Stimulated activated CD8-positive, alpha-beta memory T cell treated with anti-CD3 and anti-CD28 coated beads, Interleukin-12 subunit alpha, Interleukin-12 subunit beta, amount 100 ng/mL, for 24 hours (primary cell): Measurements from ENCODE around the gene PPT2.
"Not testable (repeated sequence)": the region's sequence is repeated elsewhere in the genome, so short reads cannot be mapped to it uniquely, and the experiment has no call there.

Source experiments
- DNase-seq: peaks from one replicate; pipeline ENCODE4 v3.0.0-alpha.2; 2020; ENCODE audit errors: extremely low read depth

PPT2 gene

DNA sequence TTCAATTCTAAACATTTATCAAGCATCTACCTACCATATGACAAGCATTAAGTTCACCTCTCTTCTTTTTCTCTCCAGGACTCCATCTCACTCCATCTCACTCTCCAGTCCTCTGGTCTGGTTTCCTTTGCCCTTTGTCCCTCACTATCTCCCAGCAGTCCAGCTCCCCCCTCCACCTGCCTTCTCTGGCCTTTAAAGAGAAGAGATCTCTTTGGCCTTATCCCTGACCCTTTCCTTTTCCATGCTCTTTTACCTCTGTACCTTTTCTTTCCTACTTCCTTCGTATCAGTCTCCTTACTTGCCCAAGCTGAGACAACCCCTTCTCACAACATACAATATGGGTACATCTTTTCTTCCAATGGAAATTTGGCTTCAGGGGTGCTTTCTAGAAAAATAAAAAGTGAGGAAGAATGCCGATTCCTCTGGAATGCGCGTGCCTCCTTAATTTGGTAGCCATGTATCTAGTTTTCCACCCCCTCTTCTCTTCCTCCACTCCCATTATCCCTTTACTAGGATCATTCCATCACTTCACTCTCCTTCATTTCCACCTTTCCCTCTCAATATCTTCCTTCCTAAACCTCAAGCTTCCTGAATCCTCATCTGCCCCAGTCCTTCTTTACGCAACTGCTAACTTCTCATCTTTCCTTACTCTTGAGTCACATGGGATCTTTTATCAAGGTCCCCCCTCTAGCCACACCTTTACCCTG, 22.7 kb downstream of the PPT2 start:
- no peak for DNase-seq

- DNase-seq: no peak
Measured at GRCh38 chr6:32177183-32177787, 23.3 kb downstream of the PPT2 start.

DNA sequence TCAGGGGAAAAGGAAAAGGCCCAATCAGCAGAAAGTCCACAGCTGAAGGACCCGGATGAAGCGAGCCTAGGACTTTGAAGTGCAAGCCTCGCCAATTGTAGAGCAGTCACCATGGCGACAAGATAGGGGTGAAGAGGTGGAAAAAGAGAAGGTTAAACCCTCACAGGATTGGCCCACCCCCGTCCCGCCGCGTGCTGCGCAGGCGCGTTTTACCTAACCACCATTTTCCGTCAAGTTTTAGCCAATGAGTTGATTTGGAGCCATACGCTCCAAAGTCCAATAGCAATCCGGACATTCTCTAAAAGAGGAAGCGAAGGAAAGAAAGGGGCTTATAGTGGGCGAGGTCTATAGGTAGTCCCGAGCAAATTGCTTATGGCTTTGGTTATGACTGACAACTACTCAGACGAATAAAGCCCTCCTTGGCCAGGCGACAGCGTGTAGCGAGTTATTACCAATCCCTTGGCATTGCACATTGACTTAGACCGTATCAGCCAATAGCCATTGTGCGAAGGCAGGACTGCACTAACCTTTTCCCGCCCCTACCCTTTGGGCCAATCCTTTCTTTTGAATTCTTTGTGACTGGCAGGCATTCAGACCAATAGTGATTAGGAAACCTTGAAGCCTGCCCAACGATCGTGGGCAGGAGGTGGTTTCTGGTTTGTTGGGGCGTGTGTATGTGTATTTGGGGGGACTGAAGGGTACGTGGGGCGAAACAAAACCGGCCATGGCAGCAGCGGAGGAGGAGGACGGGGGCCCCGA, 24.0 kb downstream of the PPT2 start, which contains the start of gene RNF5:
TSS of gene RNF5 (plus strand) at position 618 of the 759 bp plus-strand sequence. CDS start at position 725, 107 bp downstream.
- DNase-seq: peak; percentile 83

DNA sequence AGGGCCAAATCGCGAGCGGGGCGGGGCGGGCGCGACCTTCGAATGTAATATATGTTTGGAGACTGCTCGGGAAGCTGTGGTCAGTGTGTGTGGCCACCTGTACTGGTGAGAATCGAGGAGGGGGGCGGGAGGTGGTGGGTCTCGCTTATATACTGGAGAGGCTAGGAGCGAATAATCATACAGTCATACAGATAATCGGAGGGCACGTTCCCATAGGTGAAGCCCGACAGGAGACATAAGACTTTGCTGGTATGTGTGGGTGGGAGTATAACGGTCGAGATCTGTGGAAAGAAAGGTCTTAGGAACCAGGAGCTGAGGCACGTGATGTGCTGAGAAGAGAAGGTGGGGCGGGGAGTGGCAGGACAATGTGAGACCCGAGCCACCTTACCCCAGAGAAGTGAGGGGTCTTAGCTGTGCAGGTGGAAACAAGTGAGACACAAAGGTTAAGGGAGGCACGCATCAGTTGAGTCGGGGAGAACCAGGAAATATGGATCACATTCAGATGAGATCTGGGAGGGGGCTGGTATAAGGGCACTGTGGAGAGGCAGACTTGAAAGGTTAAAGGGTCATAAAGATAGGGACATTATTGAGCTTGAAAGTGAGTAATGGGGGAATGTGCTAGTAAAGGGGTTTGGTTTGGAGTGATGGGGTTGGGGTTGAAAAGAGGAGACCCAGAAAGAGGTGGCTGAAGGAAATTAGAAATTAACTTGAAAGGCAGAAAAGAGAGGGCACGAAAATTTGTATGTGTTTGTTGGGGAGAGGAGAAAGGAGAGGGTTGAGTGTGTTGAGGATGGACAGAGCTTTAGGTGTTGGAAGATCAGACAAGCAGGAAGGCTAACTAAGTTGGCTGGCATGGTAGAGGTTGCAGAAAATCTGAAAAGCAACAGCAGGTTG, 24.9 kb downstream of the PPT2 start:
- no peak for DNase-seq

DNA sequence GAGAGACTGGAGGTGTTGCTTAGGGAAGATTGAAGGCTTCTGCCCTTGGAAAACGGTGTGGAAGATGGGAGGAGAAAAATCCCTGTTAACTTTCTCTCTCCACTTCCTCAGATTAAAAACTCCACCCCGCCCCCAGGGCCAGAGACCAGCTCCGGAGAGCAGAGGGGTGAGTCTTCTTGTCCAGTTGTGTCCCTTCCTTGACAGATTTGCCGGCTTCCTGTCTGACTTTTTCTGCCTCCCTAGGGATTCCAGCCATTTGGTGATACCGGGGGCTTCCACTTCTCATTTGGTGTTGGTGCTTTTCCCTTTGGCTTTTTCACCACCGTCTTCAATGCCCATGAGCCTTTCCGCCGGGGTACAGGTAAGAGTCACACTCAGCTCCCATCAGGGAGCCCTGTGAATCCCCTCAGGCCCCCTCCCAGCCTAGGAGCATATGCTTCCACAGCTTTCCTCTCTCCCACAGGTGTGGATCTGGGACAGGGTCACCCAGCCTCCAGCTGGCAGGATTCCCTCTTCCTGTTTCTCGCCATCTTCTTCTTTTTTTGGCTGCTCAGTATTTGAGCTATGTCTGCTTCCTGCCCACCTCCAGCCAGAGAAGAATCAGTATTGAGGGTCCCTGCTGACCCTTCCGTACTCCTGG, 25.9 kb downstream of the PPT2 start:
- DNase-seq: no peak

DNA sequence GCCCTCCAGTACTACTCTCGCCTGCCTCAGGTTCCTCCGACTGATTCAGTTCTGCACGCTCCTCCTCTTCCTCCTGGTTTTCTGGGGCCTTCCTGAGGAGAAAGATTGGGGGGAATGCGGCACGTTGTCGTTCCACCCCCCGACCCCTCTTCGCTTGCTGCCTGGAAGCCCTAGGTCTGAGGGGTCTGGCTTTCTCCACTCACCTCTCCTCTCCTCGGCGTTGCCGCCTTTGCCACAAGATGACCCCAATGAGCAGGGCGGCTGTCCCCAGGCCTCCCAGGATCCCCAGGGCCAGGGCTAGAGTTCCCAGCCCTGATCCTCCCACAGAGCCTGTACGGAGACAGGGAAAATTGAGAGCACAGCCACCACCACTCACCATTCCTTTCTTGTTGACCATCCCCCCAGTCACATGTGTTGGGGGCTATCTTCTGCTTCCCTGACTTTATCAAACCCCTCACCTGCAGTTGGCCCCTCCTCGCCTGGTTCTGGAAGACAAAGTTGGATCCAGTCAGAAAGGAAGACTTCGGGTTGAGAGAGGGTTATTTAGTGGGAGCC, 27.3 kb downstream of the PPT2 start:
- DNase-seq: no peak

DNA sequence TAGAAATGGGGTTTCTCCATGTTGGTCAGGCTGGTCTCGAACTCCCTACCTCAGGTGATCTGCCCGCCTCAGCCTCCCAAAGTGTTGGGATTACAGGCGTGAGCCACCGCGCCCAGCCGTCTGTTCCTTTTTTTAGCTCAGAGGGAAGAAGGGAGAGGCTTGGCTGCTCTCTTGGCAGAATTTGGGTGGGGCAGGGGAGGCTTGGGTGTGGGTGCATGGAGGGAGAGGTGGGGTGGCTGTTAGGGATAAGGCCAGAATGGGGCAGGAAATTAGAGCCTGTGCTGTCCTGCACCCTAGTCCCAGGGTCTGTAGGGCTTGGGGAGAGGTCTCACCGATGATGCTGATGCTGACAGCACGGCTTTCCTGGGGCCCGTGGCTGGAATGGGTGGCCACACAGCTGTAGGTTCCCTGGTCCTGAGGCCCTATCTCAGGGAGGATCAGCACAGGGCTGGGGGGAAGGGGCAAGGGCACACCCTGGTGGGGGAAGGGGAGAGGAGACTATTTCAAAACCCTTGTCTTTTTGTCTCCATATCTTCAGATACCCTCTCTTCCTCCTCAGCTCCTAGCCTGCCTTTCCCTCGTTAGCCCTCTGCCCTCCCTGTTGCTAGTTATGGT, 28.1 kb downstream of the PPT2 start:
- DNase-seq: no peak

DNA sequence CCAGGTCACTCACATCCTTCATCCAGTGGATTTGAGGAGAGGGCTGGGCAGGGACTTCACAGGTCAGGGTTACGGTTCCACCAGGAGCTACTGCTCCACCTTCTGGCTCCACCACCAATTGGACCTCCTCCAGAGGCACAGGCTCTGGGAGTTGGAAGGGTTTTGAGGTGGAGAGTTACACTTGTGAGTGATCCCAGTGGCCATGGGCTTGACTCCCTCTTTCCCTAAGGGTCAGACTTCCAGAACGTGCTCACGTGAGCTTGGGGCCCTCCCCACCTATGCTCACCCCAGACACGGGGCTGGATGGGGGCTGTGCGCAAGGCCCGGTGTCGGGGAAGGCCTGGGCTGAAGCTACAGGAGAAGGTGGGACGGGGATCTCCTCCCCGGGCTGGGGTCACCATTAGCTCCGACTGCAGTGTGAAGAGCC, 28.6 kb downstream of the PPT2 start:
- DNase-seq: no peak

GRCh38 chr6:32183030-32183429, 29.1 kb downstream of the PPT2 start:
- DNase-seq: no peak

DNA sequence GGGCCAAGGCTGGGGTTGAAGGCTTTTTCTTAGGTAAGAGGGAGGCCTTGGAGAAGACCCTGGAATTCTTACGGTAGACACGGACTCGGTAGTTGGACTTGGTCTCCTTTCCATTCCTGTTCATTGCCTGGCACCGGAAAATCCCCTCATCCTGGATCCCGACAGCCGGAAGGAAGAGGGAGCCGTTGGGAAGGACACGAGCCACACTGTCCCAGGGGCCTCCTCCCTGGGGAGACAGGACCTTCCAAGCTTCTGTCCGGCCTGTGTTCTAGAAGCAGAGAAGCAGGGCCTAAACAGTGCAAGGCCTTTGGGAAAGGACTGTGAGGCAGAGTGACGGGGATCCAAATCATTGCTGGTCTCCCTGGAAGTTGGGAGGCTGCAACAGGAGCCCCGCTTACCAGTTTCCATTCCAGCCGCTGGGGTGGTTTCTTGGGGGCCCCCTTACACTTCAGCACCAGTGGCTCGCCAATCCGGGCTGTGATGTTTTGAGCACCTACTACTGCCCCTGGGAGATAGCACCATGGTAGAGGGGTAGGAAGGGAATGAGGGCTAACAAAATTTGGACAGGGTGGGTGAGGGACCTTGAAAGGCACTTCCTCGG, 29.6 kb downstream of the PPT2 start:
- DNase-seq: no peak

- no peak for DNase-seq
Measured at GRCh38 chr6:32184084-32184640, 30.2 kb downstream of the PPT2 start, which contains the start of gene AGER. TSS of gene AGER (minus strand) at chr6:32184253. CDS start at chr6:32184222, 31 bp downstream.

DNA sequence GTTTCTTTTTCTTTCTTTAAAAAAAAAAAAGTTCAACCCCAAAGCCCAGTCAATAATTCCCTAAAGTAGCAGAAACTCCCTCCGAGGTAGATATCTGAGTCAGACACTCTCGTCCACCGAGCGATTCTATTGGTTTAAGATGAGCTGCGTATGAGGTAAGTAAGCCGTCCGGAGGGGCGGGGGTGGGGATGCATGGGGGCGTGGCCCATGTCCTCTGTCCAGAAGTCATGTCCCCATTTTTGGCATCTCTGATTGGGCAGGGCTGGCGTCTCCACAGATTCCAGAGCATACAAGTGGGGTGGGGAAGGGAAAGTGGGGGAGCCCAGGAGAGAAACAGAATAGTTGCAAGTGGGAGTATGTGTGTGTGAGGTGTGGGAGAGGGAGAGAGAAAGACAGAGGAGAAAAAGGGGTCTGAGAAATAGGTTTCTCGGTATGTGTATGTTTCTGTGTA, 31.8 kb downstream of the PPT2 start:
- DNase-seq: not testable (repeated sequence)

DNA sequence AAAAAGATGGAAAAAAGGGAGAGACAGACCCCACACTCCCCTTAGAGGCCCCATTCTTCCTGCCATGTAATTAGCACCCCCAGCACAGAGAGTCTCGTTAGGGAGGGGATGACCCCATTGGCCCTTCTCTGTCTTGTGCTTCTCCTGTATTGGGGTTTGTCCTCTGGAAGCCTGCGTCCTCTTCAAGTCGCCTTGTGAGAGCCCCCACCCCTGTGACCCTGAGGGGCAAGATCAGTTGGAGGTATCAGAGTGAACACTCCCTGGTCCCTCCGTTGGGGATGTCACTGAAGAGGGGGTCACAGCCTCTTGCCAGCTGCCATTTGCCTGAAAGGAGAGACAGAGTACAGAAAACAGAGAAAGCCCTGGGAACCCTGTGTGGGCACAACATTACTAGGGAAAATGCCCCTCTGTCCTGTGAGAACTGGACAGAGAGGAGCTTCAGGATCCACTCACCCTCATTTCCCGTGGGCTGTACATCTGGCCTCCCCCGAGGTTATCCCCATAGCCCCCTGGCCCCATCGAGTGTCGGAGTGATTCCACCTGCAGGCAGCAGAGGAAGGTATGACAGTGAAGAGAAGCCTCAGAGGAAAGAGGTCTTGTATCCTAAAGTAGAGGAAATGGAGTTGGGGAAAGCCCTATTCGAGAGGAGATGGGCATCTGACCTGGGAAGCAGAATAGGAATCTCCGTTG, 32.4 kb downstream of the PPT2 start:
- not testable (repeated sequence) for DNase-seq

- DNase-seq: no peak
Measured at GRCh38 chr6:32187009-32187709, 33.2 kb downstream of the PPT2 start.

GRCh38 chr6:32187725-32188380, 33.9 kb downstream of the PPT2 start:
- DNase-seq: not testable (repeated sequence)

DNA sequence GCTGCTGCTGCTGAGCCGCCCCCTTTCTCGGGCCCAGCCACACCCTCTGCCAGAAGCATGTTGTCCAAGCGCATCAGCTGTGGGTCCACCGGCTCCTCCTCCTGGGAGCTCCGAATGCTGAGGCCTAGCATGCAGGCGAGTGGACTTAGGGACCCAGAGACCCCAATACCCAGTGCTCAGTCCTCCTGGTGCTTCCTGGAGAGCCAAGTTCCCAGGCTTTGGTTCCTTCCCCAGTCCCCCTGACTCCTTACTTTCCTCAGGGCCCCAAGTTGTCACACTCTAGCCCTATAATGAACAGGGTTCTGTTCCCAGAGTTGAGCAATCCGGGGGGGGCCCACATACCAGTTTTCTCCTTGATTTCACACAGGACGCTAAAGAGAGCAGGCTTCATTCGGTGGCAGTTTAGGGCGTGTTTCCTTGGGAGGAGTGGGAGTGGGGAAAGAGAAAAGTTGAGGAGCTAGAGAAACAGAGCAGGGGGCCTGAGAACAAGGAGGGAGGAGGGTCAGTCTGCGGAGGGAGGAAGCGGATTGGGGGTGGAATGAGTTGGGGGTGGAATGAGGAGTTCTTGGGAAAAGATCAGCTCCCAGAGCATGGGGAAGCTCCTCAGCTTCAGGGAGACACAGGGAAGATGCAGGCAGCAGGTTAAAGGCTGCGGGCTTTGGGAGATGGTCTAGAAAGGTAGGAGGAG, 34.6 kb downstream of the PPT2 start:
- no peak for DNase-seq
